Lower lobe of right lung (tissue), 2 donors: ENCODE results near the gene SUPT5H. TPM values are rescaled to one million over a fixed set of nuclear protein-coding genes. Genes with fewer than 3 reads are reported as not detected.

Experiments used
- ATAC-seq, 2 donors: fragments of 200-7000 bp; cut with Tn5 transposase; one replicate each; pipeline ENCODE4 v1.9.1; 2020 to 2022; ENCODE audit warnings: mild to moderate bottlenecking in 2 of 2, moderate library complexity in 2 of 2
- DNase-seq: peaks from one replicate; pipeline ENCODE4 v3.0.0-alpha.2; 2020
- H3K27ac ChIP-seq: fragments of 200-600 bp; one replicate; pipeline ENCODE4 v1.8.0; 2022
- H3K27me3 ChIP-seq: fragments of 200-600 bp; one replicate; pipeline ENCODE4 v1.8.0; 2022; ENCODE audit warnings: low read depth
- H3K36me3 ChIP-seq: fragments of 200-600 bp; one replicate; pipeline ENCODE4 v1.8.0; 2022; ENCODE audit warnings: mild to moderate bottlenecking
- H3K4me1 ChIP-seq: fragments of 200-600 bp; one replicate; pipeline ENCODE4 v1.8.0; 2022
- H3K4me3 ChIP-seq: fragments of 200-600 bp; one replicate; pipeline ENCODE4 v1.8.0; 2022; ENCODE audit warnings: mild to moderate bottlenecking
- H3K9me3 ChIP-seq: fragments of 200-600 bp; one replicate; pipeline ENCODE4 v1.8.0; 2022
- CTCF ChIP-seq: fragments of 200-600 bp; IDR thresholded peaks from one replicate; pipeline ENCODE4 v1.8.0; 2022; ENCODE audit warnings: antibody characterized with exemption, mild to moderate bottlenecking
- intact Hi-C: fragments of 100-400 bp; cut with DNase I; formaldehyde crosslinking; loops from one replicate; pipeline ENCODE4 v1.11.0; 2022
- total RNA-seq: library from RNA; stranded (reverse); fragmentation: NEBNext Ultra II Directional; extraction: Animal tissue kit (Norgen Biotek cat#: 25700); gene quantifications from one replicate; pipeline ENCODE4 v1.2.1, GENCODE V29; 2021
- donor health status: DM: no; HTN: yes; CAD: no; lungs with severe emphysema.

The SUPT5H gene
- total RNA-seq, 1 donor from 2014 or later: 108 TPM

DNA sequence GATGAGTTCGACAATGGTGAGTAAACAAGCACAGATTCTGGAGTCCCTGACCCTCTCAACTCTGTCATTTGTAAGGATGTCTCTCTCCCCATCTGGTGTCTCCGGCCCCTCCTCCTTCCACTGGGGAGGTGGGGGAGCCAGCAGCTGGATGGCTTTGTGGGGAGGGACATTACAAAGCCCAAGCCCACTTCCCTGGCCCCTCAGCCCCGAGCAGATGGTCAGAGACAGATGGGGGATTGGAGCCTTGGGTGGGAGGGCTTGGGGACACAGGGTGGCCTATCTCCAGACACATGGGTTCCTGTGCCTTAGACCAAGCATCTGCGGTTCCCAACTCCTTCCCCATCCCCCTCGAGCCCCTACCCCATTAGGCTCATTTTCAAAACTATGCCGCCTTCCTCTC lies 37.8 kb downstream of the SUPT5H start:
- Histone ChIP-seq H3K4me3 (no peak overlapping the region), H3K9me3 (no peaks in the 10 kb centered on the region), H3K27me3 (no peaks in the 10 kb centered on the region), H3K36me3 (peaks cover 50% of the 10 kb centered on the region), H3K27ac (no peak overlapping the region), H3K4me1 (peaks cover 21% of the 10 kb centered on the region)
- TF ChIP-seq CTCF: no peak
- DNase-seq (no peak), ATAC-seq (no peak)
- intact Hi-C loops: no loop called here

DNA sequence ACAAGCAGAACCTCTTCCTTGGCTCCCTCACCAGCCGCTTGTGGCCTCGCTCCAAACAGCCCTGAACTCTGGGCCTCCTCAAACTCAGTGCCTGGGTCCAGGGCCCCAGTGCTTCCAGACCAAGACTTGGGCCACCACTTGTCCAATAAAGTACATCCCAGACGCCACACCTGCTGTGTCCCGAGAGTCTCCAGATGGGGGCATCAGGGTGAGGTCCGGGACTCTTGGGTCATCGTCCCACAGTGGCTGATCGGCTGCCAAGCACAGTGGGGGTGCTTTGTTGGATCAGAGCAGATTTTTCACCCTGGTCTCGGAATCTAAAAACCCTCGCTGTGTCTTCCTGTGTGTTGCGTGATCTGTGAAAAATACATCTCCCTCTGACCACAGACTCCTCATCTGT lies 44.4 kb downstream of the SUPT5H start:
- intact Hi-C loops: no loop called here
- Histone ChIP-seq H3K27ac (no peak overlapping the region), H3K9me3 (no peaks in the 10 kb centered on the region), H3K27me3 (no peaks in the 10 kb centered on the region), H3K4me1 (no peaks in the 10 kb centered on the region), H3K36me3 (peaks cover 68% of the 10 kb centered on the region), H3K4me3 (no peak overlapping the region)
- no peak for TF ChIP-seq CTCF
- ATAC-seq: no peak
- no peak for DNase-seq

- Histone ChIP-seq H3K9me3 (no peaks in the 10 kb centered on the region), H3K36me3 (peaks cover 43% of the 10 kb centered on the region), H3K4me3 (no peak overlapping the region), H3K27ac (no peak overlapping the region), H3K27me3 (peaks cover 15% of the 10 kb centered on the region), H3K4me1 (no peaks in the 10 kb centered on the region)
- ATAC-seq (no peak), DNase-seq (no peak)
- TF ChIP-seq CTCF: no peak
- intact Hi-C loops: no loop called here
Observed at GRCh38 chr19:39492225-39492624, 46.8 kb downstream of the SUPT5H start.

DNA sequence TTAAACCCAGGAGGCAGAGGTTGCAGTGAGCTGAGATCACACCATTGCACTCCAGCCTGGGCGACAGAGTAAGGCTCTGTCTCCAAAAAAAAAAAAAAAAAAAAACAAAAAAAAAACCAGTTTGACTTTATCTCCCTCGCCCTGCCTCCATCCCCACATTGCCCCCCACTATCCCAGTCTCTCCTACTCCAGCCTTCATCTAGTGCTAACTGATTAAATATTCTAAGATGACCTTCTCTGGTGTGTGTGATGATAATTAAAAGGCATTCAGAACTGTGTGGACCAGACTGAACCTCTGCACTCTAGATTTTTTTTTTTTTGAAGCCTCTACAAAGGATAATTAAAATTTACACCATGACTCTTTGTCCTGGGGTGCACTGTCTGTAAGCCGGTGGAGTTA lies 47.4 kb downstream of the SUPT5H start:
- peaks cover 20% of the 10 kb centered on the region for H3K27me3 ChIP-seq
- peaks cover 2% of the 10 kb centered on the region for H3K4me1 ChIP-seq
- no peak for TF ChIP-seq CTCF
- intact Hi-C loops: no loop called here
- no peaks in the 10 kb centered on the region for H3K9me3 ChIP-seq
- DNase-seq (no peak), ATAC-seq (no peak)
- H3K4me3 ChIP-seq: no peak overlapping the region
- H3K27ac ChIP-seq: no peak overlapping the region
- peaks cover 38% of the 10 kb centered on the region for H3K36me3 ChIP-seq

DNA sequence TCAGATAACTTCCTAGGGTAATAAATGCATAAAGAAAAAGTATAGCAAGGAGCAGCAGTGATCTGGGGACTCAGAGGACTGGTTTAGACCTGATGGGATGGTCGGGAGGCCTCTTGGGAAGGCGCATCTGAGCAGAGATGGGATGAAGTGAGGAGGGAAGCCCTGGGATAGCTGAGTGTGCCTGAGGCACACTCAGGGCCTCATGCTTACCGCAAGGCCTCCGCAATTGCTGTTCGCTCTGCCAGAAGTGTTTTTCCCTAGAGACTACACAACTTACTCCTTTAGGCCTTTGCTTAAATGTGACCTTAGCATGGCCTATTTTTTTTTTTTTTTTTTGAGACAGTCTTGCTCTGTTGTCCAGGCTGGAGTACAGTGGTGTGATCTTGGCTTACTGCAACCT lies 49.3 kb downstream of the SUPT5H start:
- no peak for TF ChIP-seq CTCF
- Histone ChIP-seq H3K27me3 (peaks cover 39% of the 10 kb centered on the region), H3K36me3 (peaks cover 19% of the 10 kb centered on the region), H3K4me3 (no peak overlapping the region), H3K9me3 (no peaks in the 10 kb centered on the region), H3K27ac (no peak overlapping the region), H3K4me1 (peaks cover 19% of the 10 kb centered on the region)
- ATAC-seq (no peak), DNase-seq (no peak)
- intact Hi-C loops: no loop called here

DNA sequence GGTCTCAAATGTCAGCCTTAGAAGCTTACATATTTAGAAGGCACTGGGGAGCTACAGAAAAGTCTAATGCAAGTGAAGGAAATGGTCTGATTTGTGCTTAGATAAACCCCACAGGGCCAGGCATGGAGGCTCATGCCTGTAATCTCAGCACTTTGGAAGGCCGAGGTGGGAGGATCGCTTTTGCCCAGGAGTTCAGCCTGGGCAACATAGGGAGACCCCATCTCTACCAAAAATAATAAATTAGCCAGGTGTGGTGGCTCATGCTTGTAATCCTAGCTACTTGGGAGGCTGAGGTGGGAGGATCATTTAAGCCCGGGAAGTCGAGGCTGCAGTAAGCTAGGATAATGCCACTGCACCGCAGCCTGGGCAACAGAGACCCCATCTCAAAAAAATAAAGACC lies 50.7 kb downstream of the SUPT5H start:
- Histone ChIP-seq H3K4me1 (peaks cover 19% of the 10 kb centered on the region), H3K9me3 (no peaks in the 10 kb centered on the region), H3K36me3 (peaks cover 5% of the 10 kb centered on the region), H3K27me3 (peaks cover 50% of the 10 kb centered on the region), H3K27ac (no peak overlapping the region), H3K4me3 (no peak overlapping the region)
- no peak for DNase-seq
- TF ChIP-seq CTCF: no peak
- ATAC-seq: no peak
- intact Hi-C loops: no loop called here
